SU-DHL-6 (cell line): Measurements from ENCODE around the gene ORC3.

Source experiments
- CTCF ChIP-seq: fragments of 200-600 bp; sonication (generic); IDR thresholded peaks from one replicate; pipeline ENCODE4 v1.5.1; 2017; ENCODE audit warnings: antibody characterized with exemption, mild to moderate bottlenecking, low read length, moderate library complexity; ENCODE audit not compliant: insufficient read depth, poor library complexity, severe bottlenecking
- EZH2phosphoT487 ChIP-seq: fragments of 200-600 bp; sonication (generic), shearing (Covaris generic); conservative IDR thresholded peaks from 2 replicates; pipeline ENCODE4 v1.6.1; 2018; ENCODE audit warnings: mild to moderate bottlenecking, antibody characterized with exemption, low read length, moderate library complexity, mixed read lengths

- TF ChIP-seq CTCF (no peak), EZH2phosphoT487 (no peak)
These were observed 15.6 kb upstream of the ORC3 start for GRCh38 chr6:87574237-87574804.
